Measurements from ENCODE around the gene SLC7A5.

DNA sequence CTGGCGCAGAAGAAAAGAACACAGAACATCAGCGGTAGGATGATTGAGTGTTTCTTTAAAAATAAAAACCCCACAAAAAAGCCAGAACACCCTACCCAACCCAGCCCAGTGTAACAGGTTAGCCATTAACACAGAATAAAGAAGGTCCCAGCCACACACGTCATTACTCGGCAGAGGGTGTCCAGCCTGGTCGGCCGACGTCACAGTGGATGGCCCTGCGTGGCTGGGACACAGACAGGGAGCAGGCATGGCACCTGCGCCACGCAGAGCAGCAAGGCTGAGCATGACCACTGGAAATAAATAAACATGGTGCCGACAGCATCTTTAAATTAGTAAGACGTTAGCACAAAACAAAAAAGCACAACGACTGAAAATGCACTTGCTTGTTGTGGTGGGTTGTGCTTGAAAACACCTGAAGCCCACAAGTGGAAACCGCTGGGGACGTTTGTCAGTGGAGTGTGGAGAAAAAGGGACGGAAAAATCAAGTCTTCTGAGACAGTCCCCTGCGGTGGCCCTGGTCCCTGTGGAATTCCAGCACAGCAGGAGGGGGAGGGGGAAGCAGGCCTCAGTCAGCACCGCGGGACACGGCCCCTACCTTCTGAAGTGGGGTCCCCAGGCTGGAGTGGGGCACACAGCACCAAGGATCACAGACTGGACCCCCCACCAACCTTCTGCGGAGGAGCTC is 39.2 kb downstream of the SLC7A5 start:
- TF ChIP-seq, protein P1, sequence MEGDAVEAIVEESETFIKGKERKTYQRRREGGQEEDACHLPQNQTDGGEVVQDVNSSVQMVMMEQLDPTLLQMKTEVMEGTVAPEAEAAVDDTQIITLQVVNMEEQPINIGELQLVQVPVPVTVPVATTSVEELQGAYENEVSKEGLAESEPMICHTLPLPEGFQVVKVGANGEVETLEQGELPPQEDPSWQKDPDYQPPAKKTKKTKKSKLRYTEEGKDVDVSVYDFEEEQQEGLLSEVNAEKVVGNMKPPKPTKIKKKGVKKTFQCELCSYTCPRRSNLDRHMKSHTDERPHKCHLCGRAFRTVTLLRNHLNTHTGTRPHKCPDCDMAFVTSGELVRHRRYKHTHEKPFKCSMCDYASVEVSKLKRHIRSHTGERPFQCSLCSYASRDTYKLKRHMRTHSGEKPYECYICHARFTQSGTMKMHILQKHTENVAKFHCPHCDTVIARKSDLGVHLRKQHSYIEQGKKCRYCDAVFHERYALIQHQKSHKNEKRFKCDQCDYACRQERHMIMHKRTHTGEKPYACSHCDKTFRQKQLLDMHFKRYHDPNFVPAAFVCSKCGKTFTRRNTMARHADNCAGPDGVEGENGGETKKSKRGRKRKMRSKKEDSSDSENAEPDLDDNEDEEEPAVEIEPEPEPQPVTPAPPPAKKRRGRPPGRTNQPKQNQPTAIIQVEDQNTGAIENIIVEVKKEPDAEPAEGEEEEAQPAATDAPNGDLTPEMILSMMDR (IDR thresholded peaks at IDR 0.05; ENCODE audit: low read length) = no peak
- no peak for TF ChIP-seq EZH2 (IDR thresholded peaks at IDR 0.05; ENCODE audit: borderline replicate concordance, low read length)
